ENCODE data around the gene KLHDC7B.

KLHDC7B gene

GRCh38 chr22:50545522-50546325, at the start of gene KLHDC7B:
TSS of gene KLHDC7B (plus strand) at chr22:50545899. CDS start at chr22:50546244, 345 bp downstream.
- DNase-seq, result no peak

- DNase-seq, result no peak
Observed at GRCh38 chr22:50497093-50497492, 48.6 kb upstream of the KLHDC7B start.

GRCh38 chr22:50498322-50498890, 47.3 kb upstream of the KLHDC7B start:
- DNase-seq, result peak in 1 of 2 experiments; percentile 78

- no peak for DNase-seq
Observed at GRCh38 chr22:50500452-50500851, 45.2 kb upstream of the KLHDC7B start.

GRCh38 chr22:50502096-50502495, 43.6 kb upstream of the KLHDC7B start:
- no peak for DNase-seq

GRCh38 chr22:50502628-50503474, 42.8 kb upstream of the KLHDC7B start:
- DNase-seq, result no peak

- DNase-seq, result no peak
Observed at GRCh38 chr22:50503475-50504145, 42.1 kb upstream of the KLHDC7B start.

- no peak for DNase-seq
Observed at GRCh38 chr22:50504369-50505211, 41.1 kb upstream of the KLHDC7B start.

GRCh38 chr22:50505276-50505775, 40.4 kb upstream of the KLHDC7B start:
- DNase-seq, result no peak

GRCh38 chr22:50505776-50506610, 39.7 kb upstream of the KLHDC7B start:
- DNase-seq, result no peak

GRCh38 chr22:50506611-50507420, 38.9 kb upstream of the KLHDC7B start:
- no peak for DNase-seq

GRCh38 chr22:50507421-50507990, 38.2 kb upstream of the KLHDC7B start, which contains the start of gene LMF2:
TSS of gene LMF2 (minus strand) at chr22:50507702. CDS start at chr22:50507675, 27 bp downstream.
- DNase-seq, result peak in 1 of 2 experiments; percentile 91

- peak; percentile 91 to 98 for DNase-seq
Observed at GRCh38 chr22:50507991-50508884, 37.5 kb upstream of the KLHDC7B start, which contains the start of gene NCAPH2. TSS of gene NCAPH2 (plus strand) at chr22:50508224. CDS start at chr22:50508338, 114 bp downstream.

GRCh38 chr22:50508897-50509296, 36.8 kb upstream of the KLHDC7B start:
- no peak for DNase-seq

GRCh38 chr22:50513175-50513574, 32.5 kb upstream of the KLHDC7B start:
- no peak for DNase-seq

GRCh38 chr22:50516068-50516467, 29.6 kb upstream of the KLHDC7B start:
- no peak for DNase-seq

- DNase-seq, result no peak
Observed at GRCh38 chr22:50516891-50517290, 28.8 kb upstream of the KLHDC7B start.

All from NCI-H446 (cell line).